Stimulated activated CD8-positive, alpha-beta memory T cell treated with anti-CD3 and anti-CD28 coated beads, Interleukin-15, amount 100 ng/mL, for 24 hours (primary cell): ENCODE results near the gene VPS35.
"Not testable (repeated sequence)": the region's sequence is repeated elsewhere in the genome, so short reads cannot be mapped to it uniquely, and the experiment has no call there.

ENCODE experiments used
- DNase-seq: peaks from one replicate; pipeline ENCODE4 v3.0.0-alpha.2; 2020; ENCODE audit warnings: low read depth

VPS35 gene

GRCh38 chr16:46712911-46713310 is 23.9 kb upstream of the VPS35 start:
- DNase-seq, result no peak

GRCh38 chr16:46711106-46712058 is 22.4 kb upstream of the VPS35 start:
- no peak for DNase-seq

GRCh38 chr16:46709469-46710005 is 20.6 kb upstream of the VPS35 start:
- no peak for DNase-seq

GRCh38 chr16:46706642-46707041 is 17.7 kb upstream of the VPS35 start:
- DNase-seq, result no peak

- DNase-seq, result no peak
These were observed 13.1 kb upstream of the VPS35 start for GRCh38 chr16:46702030-46702429.

GRCh38 chr16:46701615-46702014 is 12.6 kb upstream of the VPS35 start:
- no peak for DNase-seq

- no peak for DNase-seq
These were observed 11.1 kb upstream of the VPS35 start for GRCh38 chr16:46700048-46700447.

GRCh38 chr16:46696957-46697356 is 8.0 kb upstream of the VPS35 start:
- no peak for DNase-seq

GRCh38 chr16:46695937-46696336 is 7.0 kb upstream of the VPS35 start:
- no peak for DNase-seq

GRCh38 chr16:46693598-46693997 is 4.6 kb upstream of the VPS35 start:
- DNase-seq, result no peak

GRCh38 chr16:46691726-46692125 is 2.7 kb upstream of the VPS35 start:
- DNase-seq, result no peak

- no peak for DNase-seq
These were observed 1.6 kb upstream of the VPS35 start for GRCh38 chr16:46690281-46691178.

GRCh38 chr16:46689365-46690280 is 645 bp upstream of the VPS35 start, which contains the start of gene ORC6:
Gene ORC6 (plus strand): TSS chr16:46689659. CDS start chr16:46689706, 47 bp downstream.
- DNase-seq, result peak; percentile 85

GRCh38 chr16:46688101-46688653 is 801 bp downstream of the VPS35 start:
- no peak for DNase-seq

GRCh38 chr16:46687486-46687885 is 1.5 kb downstream of the VPS35 start:
- DNase-seq, result no peak

- no peak for DNase-seq
These were observed 2.0 kb downstream of the VPS35 start for GRCh38 chr16:46686815-46687473.

GRCh38 chr16:46681867-46682266 is 7.1 kb downstream of the VPS35 start:
- not testable (repeated sequence) for DNase-seq

GRCh38 chr16:46677943-46678342 is 11.0 kb downstream of the VPS35 start:
- not testable (repeated sequence) for DNase-seq

- no peak for DNase-seq
These were observed 15.5 kb downstream of the VPS35 start for GRCh38 chr16:46673320-46674013.

GRCh38 chr16:46662123-46662522 is 26.9 kb downstream of the VPS35 start:
- DNase-seq, result no peak
